ENCODE data around the gene TIGD7.
A peak's percentile ranks its signal among the peaks of the same experiment; 100 is the strongest.

The TIGD7 gene

DNA sequence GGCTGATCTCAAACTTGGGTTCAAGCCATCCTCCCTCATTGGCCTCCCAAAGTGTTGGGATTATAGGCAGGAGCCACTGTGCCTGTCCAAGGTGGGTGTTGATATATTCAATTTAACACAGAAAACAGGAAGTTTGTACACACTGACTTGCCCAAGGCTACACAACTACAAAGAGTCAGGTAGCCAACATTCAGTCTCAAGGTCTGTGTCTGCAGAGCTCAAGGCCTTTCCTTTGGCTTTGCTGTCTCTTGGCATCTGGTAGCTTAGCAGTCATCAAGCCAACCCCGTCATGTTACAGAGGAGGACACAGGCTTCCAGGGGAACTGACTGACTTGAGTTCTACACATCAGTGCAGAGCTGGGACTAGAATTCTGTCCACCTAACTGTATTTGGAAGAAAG is 36.9 kb downstream of the TIGD7 start:
- TF ChIP-seq ZNF274 (IDR thresholded peaks at IDR 0.05; ENCODE audit: low read depth, low read length), result no peak
- no peak overlapping the region for H3K4me3 ChIP-seq (ENCODE audit: low read length)

DNA sequence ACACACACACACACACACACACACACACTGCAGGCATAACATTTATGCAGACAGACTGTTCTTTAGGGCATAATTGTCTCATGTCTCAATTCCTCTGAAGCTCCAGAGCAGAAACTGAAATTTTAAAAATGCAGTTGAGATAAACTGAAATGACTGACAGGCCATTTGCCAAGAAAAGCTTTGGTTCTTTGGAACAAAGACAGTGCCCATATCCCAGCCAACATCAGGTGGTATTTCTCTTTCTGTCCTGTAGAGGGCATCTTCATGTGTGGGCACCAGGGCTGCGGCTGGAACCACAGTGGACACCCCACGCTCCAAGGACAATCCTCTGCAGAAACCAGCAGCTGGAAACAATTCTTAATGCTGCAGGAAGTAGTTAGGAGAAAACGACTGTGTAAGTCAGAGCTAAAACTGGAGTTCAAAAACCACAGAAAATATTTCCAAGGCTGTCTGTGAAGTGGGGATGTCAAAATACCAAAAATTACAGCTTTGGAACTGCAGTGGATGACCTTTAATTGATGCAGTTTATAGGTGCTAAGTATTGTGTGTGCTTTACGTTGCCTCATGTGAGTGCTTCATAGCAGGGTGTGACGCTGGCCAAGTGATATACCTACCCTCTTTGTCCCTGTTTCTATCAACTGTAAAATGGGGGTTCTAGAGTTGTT is 38.2 kb downstream of the TIGD7 start:
- H3K4me3 ChIP-seq (ENCODE audit: low read length), result no peak overlapping the region
- no peak for TF ChIP-seq ZNF274 (IDR thresholded peaks at IDR 0.05; ENCODE audit: low read depth, low read length)

- no peak for TF ChIP-seq ZNF274 (IDR thresholded peaks at IDR 0.05; ENCODE audit: low read depth, low read length)
- H3K4me3 ChIP-seq (ENCODE audit: low read length), result peak overlapping the region; percentile 75
Measured at GRCh38 chr16:3264137-3265036, 40.8 kb downstream of the TIGD7 start.

- H3K4me3 ChIP-seq (ENCODE audit: low read length), result no peak overlapping the region
- no peak for TF ChIP-seq ZNF274 (IDR thresholded peaks at IDR 0.05; ENCODE audit: low read depth, low read length)
Measured at GRCh38 chr16:3262517-3262916, 42.7 kb downstream of the TIGD7 start.

GRCh38 chr16:3259836-3260235 is 45.4 kb downstream of the TIGD7 start:
- no peak for TF ChIP-seq ZNF274 (IDR thresholded peaks at IDR 0.05; ENCODE audit: low read depth, low read length)
- H3K4me3 ChIP-seq (ENCODE audit: low read length), result no peak overlapping the region

DNA sequence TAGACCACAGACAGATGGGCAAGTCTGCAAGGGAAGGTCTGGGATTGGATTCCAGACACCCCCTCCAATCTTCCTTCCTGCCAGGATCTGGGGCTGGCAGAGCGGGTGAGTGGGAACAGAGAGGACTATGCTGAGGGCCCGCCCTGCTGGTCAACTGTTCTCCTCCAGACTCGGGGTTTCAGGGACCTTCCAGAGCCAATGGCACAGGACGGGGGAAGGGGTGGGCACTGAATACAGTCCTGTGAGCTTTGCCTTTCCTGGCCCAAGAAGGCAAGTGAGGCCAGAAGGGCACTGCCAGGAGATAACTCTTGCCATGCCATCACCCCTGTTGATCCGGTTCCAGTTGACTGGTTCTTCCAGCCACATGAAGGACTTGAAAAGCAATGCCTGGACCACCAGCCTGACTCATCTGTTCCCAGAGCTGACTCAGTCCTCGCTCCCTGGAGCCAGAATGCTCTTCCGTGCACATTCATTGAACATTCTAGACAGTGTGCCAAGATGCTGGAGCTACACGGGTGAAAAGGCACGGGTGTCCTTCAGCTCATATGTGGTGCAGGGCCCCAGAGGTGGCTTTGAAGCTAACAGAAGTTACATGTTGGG is 48.3 kb downstream of the TIGD7 start:
- H3K4me3 ChIP-seq (ENCODE audit: low read length), result no peak overlapping the region
- TF ChIP-seq ZNF274 (IDR thresholded peaks at IDR 0.05; ENCODE audit: low read depth, low read length), result no peak

DNA sequence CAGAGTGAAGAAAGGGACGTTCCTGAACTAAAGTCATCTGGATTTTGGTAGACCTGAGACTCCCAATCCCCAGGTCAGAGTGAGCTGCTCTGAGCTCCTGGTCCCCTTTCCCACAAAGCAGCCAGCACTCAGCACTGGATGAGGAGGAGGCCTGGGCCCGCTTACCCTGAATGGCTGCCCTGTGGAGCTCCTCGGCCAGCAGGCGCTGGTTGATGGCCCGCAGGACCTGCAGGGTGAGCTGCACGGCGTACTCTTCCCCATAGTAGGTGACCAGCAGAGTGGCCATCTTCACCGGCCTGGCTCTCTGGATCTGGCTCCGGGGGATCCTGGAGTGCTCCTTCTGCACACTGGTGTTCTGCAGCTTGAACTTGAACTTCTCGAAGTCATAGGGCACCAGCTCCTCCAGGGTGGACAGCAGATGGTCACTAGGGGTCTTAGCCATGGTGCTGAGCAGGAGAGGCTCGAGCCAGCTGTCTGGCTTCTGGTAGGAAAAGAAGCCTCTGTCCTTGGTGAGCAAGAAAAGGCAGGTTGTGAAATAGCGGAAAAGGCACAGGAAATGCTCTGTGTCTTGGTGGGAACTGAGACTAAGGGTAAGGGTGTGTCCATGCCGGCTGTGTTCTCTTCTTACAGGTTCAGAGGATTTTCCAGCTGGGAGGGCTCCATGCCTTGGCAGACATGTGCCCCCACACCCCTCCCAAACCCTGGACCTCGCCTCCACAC is 48.9 kb downstream of the TIGD7 start, which contains the start of gene MEFV:
TSS of gene MEFV (minus strand) at position 488 of the 720 bp plus-strand sequence. CDS start at position 442, 46 bp downstream.
- no peak within 1 kb of the TSS for H3K4me3 ChIP-seq (ENCODE audit: low read length)
- no peak for TF ChIP-seq ZNF274 (IDR thresholded peaks at IDR 0.05; ENCODE audit: low read depth, low read length)

GRCh38 chr16:3254309-3254708 is 50.9 kb downstream of the TIGD7 start:
- no peak for TF ChIP-seq ZNF274 (IDR thresholded peaks at IDR 0.05; ENCODE audit: low read depth, low read length)
- no peak overlapping the region for H3K4me3 ChIP-seq (ENCODE audit: low read length)

DNA sequence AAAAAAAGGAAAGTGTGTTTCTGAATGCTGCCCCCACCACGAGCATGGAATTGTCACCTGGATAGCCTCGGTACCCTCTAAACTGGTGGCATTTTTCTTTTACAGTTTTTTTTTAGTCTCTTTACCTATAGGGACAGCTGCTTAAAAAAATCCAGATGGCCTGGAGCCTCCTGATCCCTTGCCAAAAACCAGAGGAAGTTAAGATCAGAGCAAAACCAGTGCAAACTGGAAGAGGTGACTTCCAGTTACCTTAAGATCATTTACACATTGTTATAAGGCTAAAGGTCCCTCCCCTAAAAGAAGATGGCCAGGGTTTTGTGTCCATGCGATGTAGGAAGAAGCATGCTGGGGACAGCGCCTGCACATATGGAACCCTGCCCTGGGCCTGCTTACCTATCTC is 52.3 kb downstream of the TIGD7 start:
- H3K4me3 ChIP-seq (ENCODE audit: low read length), result no peak overlapping the region
- no peak for TF ChIP-seq ZNF274 (IDR thresholded peaks at IDR 0.05; ENCODE audit: low read depth, low read length)

DNA sequence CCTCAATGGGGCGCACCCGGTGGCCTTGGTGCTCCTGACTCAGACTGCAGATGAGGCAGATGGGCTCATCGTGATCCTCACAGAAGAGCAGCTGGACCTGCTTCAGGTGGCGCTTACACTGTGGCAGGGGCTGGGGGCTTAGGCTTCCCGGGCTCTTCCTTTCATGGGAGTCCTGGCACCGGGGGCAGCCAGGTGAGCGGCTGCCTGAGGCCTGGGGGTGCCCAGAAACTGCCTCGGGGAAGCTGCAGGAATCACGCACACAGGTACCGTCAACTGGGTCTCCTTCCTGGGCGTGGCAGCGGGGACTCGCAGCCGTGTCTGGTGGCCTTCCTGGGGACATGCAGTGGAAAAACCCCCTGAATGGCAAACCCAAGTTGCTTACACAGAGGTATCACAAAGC is 55.8 kb downstream of the TIGD7 start:
- H3K4me3 ChIP-seq (ENCODE audit: low read length), result no peak overlapping the region
- no peak for TF ChIP-seq ZNF274 (IDR thresholded peaks at IDR 0.05; ENCODE audit: low read depth, low read length)

DNA sequence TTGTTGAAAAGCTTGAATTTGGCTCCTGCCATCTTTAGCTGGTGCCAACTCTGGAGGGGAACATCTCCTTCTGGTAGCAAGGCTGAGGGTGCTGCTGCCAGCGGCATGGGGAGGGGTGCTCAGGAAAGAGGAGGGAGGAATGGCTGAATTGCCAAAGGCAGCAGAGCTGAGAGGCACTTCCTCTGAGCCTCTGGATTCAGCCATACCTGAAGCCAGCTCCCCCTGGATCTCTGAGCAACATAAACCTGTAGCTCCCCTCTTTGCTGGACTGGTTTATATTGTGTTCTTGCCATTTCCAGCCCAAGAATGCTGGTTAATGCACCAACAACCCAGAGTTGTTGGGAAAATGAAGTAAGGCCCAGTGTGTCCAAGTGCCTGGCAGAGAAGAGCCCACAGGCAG is 56.2 kb downstream of the TIGD7 start:
- TF ChIP-seq ZNF274 (IDR thresholded peaks at IDR 0.05; ENCODE audit: low read depth, low read length), result no peak
- no peak overlapping the region for H3K4me3 ChIP-seq (ENCODE audit: low read length)
